Lower leg skin (tissue), 3 donors: Measurements from ENCODE around the gene USP33.

ENCODE experiments used
- POLR2A ChIP-seq, 2 donors: fragments of 450-650 bp; IDR thresholded peaks; one replicate each; pipeline ENCODE4 v1.6.1; 2016 to 2017; ENCODE audit warnings: antibody characterized with exemption in 2 of 2, mild to moderate bottlenecking in 1 of 2, moderate library complexity in 1 of 2
- TF ChIP-seq, protein P1 (sequence below), 3 donors: fragments of 450-650 bp; IDR thresholded peaks; one replicate each; pipeline ENCODE4 v1.5.1; 2016; ENCODE audit warnings: antibody characterized with exemption in 3 of 3, mild to moderate bottlenecking in 3 of 3, moderate library complexity in 2 of 3

- TF ChIP-seq, protein P1, sequence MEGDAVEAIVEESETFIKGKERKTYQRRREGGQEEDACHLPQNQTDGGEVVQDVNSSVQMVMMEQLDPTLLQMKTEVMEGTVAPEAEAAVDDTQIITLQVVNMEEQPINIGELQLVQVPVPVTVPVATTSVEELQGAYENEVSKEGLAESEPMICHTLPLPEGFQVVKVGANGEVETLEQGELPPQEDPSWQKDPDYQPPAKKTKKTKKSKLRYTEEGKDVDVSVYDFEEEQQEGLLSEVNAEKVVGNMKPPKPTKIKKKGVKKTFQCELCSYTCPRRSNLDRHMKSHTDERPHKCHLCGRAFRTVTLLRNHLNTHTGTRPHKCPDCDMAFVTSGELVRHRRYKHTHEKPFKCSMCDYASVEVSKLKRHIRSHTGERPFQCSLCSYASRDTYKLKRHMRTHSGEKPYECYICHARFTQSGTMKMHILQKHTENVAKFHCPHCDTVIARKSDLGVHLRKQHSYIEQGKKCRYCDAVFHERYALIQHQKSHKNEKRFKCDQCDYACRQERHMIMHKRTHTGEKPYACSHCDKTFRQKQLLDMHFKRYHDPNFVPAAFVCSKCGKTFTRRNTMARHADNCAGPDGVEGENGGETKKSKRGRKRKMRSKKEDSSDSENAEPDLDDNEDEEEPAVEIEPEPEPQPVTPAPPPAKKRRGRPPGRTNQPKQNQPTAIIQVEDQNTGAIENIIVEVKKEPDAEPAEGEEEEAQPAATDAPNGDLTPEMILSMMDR (IDR thresholded peaks at IDR 0.05): no peak
- no peak for TF ChIP-seq POLR2A (IDR thresholded peaks at IDR 0.05)
These were observed 72.1 kb downstream of the USP33 start for GRCh38 chr1:77687519-77687906.
